PC-9 (cell line): ENCODE results near the gene MFSD11.

Experiments
- EZH2 ChIP-seq: fragments of 200-600 bp; sonication (generic); IDR thresholded peaks from 2 replicates; pipeline ENCODE4 v1.8.0; 2017; ENCODE audit warnings: antibody characterized with exemption, low read depth
- TF ChIP-seq, protein P1 (sequence below): fragments of 200-600 bp; sonication (generic); conservative IDR thresholded peaks from 2 replicates; pipeline ENCODE4 v1.6.1; 2017; ENCODE audit warnings: mixed run types, antibody characterized with exemption, mild to moderate bottlenecking, moderate library complexity

DNA sequence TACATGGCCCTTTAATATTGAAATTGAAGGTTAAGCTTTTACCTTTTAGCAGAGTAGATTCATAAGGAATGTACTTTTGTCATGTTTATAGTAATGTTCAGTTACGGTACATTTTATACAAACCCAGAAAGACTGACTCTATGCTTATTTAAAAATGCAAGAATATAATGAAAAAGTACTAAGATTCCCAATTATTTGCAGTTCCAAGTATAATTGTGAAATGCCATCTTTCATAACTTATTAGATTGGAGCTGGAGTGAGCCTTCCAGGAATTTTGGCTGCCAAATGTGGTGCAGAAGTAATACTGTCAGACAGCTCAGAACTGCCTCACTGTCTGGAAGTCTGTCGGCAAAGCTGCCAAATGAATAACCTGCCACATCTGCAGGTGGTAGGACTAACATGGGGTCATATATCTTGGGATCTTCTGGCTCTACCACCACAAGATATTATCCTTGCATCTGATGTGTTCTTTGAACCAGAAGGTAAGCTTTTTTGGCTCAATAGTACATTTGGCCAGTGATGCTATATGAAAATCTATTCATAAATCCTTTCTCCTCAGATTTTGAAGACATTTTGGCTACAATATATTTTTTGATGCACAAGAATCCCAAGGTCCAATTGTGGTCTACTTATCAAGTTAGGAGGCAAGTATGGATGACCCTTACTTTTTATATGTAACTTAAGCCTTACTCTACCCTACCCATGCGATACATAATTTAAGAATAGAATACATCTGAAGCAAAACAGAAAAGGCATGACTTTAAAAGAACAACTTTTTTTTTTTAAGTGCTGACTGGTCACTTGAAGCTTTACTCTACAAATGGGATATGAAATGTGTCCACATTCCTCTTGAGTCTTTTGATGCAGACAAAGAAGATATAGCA is 4.9 kb upstream of the MFSD11 start:
- TF ChIP-seq, protein P1, sequence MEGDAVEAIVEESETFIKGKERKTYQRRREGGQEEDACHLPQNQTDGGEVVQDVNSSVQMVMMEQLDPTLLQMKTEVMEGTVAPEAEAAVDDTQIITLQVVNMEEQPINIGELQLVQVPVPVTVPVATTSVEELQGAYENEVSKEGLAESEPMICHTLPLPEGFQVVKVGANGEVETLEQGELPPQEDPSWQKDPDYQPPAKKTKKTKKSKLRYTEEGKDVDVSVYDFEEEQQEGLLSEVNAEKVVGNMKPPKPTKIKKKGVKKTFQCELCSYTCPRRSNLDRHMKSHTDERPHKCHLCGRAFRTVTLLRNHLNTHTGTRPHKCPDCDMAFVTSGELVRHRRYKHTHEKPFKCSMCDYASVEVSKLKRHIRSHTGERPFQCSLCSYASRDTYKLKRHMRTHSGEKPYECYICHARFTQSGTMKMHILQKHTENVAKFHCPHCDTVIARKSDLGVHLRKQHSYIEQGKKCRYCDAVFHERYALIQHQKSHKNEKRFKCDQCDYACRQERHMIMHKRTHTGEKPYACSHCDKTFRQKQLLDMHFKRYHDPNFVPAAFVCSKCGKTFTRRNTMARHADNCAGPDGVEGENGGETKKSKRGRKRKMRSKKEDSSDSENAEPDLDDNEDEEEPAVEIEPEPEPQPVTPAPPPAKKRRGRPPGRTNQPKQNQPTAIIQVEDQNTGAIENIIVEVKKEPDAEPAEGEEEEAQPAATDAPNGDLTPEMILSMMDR: no peak
- TF ChIP-seq EZH2: no peak
